ENCODE measurements around the gene GJE1. TPM values are rescaled to one million over a fixed set of nuclear protein-coding genes. Genes with fewer than 3 reads are reported as not detected.
"Not testable (repeated sequence)": the region's sequence is repeated elsewhere in the genome, so short reads cannot be mapped to it uniquely, and the experiment has no call there.

Gene GJE1
- total RNA-seq, 4 donors from 2014 or later, result not detected

DNA sequence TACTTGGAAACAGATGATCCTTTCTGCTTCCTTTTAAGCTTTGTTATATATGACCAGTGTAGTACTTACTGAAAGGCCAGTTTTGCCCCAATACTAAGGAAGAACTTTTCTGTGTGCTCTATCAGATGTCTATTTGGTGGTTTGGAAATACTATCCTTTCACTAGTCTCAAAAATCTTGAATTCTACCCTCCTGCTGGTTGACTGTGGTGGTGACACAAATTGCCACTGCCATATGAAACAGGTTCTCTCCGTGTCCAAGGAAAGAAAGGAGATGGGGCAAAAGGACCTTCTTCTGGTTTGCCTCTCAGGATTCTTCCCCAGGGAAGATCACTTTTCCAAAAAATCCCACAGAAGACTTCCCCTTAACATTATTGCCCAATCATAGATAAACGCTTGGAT is 6.2 kb downstream of the GJE1 start:
- TF ChIP-seq POLR2A (IDR thresholded peaks at IDR 0.05), result no peak
- TF ChIP-seq, protein P1, sequence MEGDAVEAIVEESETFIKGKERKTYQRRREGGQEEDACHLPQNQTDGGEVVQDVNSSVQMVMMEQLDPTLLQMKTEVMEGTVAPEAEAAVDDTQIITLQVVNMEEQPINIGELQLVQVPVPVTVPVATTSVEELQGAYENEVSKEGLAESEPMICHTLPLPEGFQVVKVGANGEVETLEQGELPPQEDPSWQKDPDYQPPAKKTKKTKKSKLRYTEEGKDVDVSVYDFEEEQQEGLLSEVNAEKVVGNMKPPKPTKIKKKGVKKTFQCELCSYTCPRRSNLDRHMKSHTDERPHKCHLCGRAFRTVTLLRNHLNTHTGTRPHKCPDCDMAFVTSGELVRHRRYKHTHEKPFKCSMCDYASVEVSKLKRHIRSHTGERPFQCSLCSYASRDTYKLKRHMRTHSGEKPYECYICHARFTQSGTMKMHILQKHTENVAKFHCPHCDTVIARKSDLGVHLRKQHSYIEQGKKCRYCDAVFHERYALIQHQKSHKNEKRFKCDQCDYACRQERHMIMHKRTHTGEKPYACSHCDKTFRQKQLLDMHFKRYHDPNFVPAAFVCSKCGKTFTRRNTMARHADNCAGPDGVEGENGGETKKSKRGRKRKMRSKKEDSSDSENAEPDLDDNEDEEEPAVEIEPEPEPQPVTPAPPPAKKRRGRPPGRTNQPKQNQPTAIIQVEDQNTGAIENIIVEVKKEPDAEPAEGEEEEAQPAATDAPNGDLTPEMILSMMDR (IDR thresholded peaks at IDR 0.05), result no peak
- intact Hi-C loops (cut with DNase I; ENCODE audit: low total_unique reads), result no loop called here

DNA sequence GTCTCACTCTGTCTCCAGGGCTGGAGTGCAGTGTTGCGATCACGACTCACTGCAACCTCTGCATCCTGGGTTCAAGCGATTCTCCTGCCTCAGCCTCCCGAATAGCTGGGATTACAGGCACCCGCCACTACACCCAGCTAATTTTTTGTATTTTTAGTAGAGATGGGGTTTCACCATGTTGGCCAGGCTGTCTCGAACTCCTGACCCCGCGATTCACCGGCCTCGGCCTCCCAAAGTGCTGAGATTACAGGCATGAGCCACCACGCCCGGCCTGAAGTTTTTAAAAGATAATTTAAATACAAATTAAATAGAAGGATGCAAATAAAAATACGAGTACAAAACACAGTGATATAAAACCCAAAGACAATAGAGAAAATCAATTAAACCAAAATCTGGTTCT is 8.8 kb downstream of the GJE1 start:
- H3K4me3 ChIP-seq; H3K27me3 ChIP-seq; H3K9me3 ChIP-seq; H3K27ac ChIP-seq; H3K4me1 ChIP-seq; intact Hi-C loops (cut with DNase I; ENCODE audit: low total_unique reads); H3K36me3 ChIP-seq; DNase-seq: not testable (repeated sequence)

More for the DNA sequence above, 6.2 kb downstream of the GJE1 start:
- DNase-seq, result no peak
- Histone ChIP-seq H3K9me3 (peaks cover 0 to 4% of the 10 kb centered on the region in 2 donors), H3K4me1 (no peaks in the 10 kb centered on the region), H3K4me3 (no peak overlapping the region), H3K27ac (no peak overlapping the region), H3K36me3 (peaks cover 0 to 3% of the 10 kb centered on the region in 2 donors), H3K27me3 (no peaks in the 10 kb centered on the region)

DNA sequence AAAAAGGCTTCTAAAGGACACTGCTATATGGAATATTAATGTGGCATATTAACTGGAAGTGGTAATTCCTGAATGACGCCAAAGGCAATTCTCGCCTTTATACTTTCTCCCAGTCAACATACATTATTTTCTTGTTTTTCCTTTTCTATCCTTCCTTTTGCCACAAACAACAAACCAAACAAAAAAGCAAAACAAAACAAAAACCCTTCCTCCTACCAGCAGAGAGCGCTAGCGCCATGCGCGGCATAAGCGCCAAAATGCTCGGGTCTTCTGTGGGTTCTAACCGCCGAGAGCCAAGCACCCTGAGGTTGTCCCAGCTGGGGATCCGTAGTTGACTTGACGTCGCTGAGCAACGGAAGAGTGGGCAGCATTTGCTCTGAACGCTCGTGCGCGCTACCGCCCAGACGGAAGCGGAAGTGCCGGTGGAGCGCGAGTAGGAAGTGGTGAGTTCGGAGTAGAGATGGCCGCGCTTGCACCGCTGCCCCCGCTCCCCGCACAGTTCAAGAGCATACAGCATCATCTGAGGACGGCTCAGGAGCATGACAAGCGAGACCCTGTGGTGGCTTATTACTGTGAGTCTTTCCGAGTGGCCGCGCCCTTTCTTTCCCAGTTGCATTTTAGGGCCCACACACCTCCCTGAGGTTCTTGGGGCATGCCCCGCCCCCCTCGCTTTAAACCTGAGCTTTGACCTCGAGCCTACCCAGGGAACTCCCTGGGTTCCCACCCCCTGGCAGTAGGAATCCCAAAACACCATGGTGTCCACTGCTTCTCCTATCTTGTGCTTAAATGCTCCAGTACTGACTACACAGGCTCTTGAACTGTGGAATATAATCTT is 14.3 kb downstream of the GJE1 start, which contains the start of the genes NMBR and VTA1:
TSS of gene NMBR (minus strand) at position 295 of the 835 bp plus-strand sequence. CDS start 58,464 bp downstream, outside the sequence.
TSS of gene VTA1 (plus strand) at position 436 of the 835 bp plus-strand sequence. CDS start at position 461, 25 bp downstream.
- intact Hi-C loops (cut with DNase I; ENCODE audit: low total_unique reads), result no loop called here
- peak; percentile 97 for DNase-seq
- H3K27me3 ChIP-seq, result no peaks in the 10 kb centered on the region
- TF ChIP-seq, protein P1 (IDR thresholded peaks at IDR 0.05), result peak; percentile 87 to 97 (median 92)
- peak in 1 of 2 donors; percentile 33 for TF ChIP-seq POLR2A (IDR thresholded peaks at IDR 0.05)
- H3K4me1 ChIP-seq, result peaks cover 0 to 16% of the 10 kb centered on the region in 2 donors
- H3K4me3 ChIP-seq, result peak within 1 kb of the TSS; percentile 73 to 85
- H3K9me3 ChIP-seq, result no peaks in the 10 kb centered on the region
- peaks cover 0 to 2% of the 10 kb centered on the region in 2 donors for H3K36me3 ChIP-seq
- peak within 1 kb of the TSS; percentile 74 to 78 for H3K27ac ChIP-seq

DNA sequence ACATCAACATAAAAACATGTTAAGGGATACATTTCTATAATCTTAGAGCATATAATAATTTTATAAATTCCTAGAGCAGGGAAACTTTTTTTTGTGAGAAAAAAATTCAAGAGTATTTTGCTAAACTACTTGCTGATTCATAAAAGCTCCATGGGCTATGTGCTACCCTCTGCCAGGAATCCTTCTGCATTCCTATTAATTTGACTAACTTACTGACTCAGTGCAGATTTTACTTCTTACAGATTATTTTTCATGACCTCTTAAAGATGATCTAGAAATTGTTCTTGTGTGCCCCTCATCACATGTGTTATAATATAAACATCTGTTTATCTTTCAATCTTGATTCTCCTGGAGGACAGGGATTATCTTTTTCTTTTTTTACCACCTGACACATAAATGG is 20.0 kb downstream of the GJE1 start:
- no peak for DNase-seq
- no peak for TF ChIP-seq POLR2A (IDR thresholded peaks at IDR 0.05)
- intact Hi-C loops (cut with DNase I; ENCODE audit: low total_unique reads), result no loop called here
- H3K36me3 ChIP-seq, result no peaks in the 10 kb centered on the region
- H3K27ac ChIP-seq, result no peak overlapping the region
- H3K27me3 ChIP-seq, result no peaks in the 10 kb centered on the region
- H3K4me3 ChIP-seq, result no peak overlapping the region
- no peaks in the 10 kb centered on the region for H3K9me3 ChIP-seq
- H3K4me1 ChIP-seq, result peaks cover 0 to 10% of the 10 kb centered on the region in 2 donors

DNA sequence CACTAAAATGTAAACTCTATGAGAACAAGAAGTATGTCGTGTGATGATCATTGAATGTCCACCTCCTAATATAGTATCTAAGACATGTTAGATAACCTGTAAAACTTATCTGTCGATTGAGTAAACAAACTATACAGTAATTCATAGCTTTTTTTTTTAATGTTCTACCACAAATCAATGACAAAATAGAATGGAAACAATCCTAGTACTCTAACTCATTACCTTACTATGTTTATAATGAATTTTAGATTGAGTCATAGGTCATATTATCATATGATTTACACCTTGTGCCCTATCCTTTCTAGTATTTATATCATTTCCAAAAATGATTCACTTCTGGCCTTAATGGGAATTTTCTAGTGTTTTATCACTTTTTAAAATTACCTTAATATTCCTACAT is 20.5 kb downstream of the GJE1 start:
- Histone ChIP-seq H3K4me1 (peaks cover 0 to 6% of the 10 kb centered on the region in 2 donors), H3K9me3 (no peaks in the 10 kb centered on the region)
- intact Hi-C loops (cut with DNase I; ENCODE audit: low total_unique reads), result no loop called here

More for the DNA sequence above, 20.5 kb downstream of the GJE1 start:
- no peak for DNase-seq
- Histone ChIP-seq H3K27me3 (no peaks in the 10 kb centered on the region), H3K4me3 (no peak overlapping the region), H3K27ac (no peak overlapping the region), H3K36me3 (no peaks in the 10 kb centered on the region)
- TF ChIP-seq, protein P1 (IDR thresholded peaks at IDR 0.05), result no peak
- no peak for TF ChIP-seq POLR2A (IDR thresholded peaks at IDR 0.05)
